Astrocyte of the spinal cord (primary cell): ENCODE data around the gene VSIG10L.

Experiments
- DNase-seq: peaks from one replicate; pipeline ENCODE4 v3.0.0; 2011; ENCODE audit warnings: low read depth, low spot score
- H3K4me3 ChIP-seq: 2 replicates; pipeline ENCODE4 v1.5.1; 2011; ENCODE audit warnings: low read depth, mild to moderate bottlenecking, low read length, moderate library complexity
- CTCF ChIP-seq: IDR thresholded peaks from 2 replicates; pipeline ENCODE4 v1.5.1; 2012; ENCODE audit warnings: low read depth, mild to moderate bottlenecking, low read length, inconsistent platforms
- in situ Hi-C: cut with HindIII; loops from 2 replicates; pipeline ENCODE4 v1.10.0; 2017; ENCODE audit warnings: low sequenced_read_pairs

Gene VSIG10L

DNA sequence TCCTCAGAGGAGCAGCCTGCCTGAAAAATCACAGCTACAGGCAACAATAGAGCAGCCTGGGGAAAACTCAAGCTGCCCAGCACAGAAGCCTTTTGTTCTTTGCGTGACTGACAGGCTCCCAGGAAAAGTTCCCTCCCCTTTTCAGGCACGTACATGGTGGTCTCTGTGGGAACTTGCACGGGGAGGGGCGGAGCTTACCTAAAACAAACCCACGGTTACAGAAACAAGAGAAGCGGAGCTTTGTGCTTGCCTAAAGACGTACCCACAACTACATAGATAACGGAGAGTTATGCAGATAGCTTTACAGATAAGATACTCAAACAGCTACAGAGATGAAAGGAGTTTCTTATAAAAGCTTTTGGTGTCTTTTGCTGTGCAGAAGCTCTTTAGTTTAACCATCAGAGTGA, 12.8 kb upstream of the VSIG10L start:
- DNase-seq = peak; percentile 17
- in situ Hi-C loops = no loop called here
- TF ChIP-seq CTCF = no peak
- H3K4me3 ChIP-seq = no peak overlapping the region

DNA sequence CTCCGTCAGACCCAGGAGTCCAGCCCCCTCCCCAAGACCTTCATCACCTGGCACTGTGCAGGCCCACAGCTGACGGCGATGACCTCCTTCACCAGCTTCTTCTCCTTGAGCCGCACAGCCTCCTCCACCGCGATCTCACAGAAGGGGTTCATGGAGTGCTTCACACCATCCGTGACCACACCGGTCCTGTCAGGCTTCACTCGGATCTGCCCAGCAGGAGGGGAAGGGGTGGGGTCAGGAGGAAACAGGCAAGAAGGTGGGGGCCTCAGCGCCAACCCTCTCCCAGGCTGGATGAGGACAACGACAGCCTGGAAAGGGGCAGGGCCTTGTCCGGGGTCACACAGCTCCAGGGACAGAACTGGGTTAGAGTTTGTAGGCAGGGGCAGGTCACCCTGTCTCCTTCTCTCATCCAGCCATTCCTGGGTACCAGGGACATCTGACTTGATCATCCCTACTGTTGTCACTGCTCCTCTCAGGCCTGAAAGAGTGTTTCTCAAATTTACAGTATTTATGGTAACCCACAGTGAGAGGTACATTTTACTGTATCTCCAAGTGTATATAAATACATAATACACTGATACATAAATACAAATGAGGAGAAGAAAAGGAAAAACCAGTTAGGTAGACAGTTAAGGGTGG, 12.3 kb upstream of the VSIG10L start:
- H3K4me3 ChIP-seq = no peak overlapping the region
- in situ Hi-C loops = no loop called here
- no peak for TF ChIP-seq CTCF
- no peak for DNase-seq

- in situ Hi-C loops = no loop called here
- DNase-seq = no peak
- no peak for TF ChIP-seq CTCF
- no peak overlapping the region for H3K4me3 ChIP-seq
These were observed 10.9 kb upstream of the VSIG10L start for GRCh38 chr19:51352783-51353360.

GRCh38 chr19:51351266-51351990, 9.5 kb upstream of the VSIG10L start:
- no peak for DNase-seq
- in situ Hi-C loops = no loop called here
- no peak overlapping the region for H3K4me3 ChIP-seq
- no peak for TF ChIP-seq CTCF

DNA sequence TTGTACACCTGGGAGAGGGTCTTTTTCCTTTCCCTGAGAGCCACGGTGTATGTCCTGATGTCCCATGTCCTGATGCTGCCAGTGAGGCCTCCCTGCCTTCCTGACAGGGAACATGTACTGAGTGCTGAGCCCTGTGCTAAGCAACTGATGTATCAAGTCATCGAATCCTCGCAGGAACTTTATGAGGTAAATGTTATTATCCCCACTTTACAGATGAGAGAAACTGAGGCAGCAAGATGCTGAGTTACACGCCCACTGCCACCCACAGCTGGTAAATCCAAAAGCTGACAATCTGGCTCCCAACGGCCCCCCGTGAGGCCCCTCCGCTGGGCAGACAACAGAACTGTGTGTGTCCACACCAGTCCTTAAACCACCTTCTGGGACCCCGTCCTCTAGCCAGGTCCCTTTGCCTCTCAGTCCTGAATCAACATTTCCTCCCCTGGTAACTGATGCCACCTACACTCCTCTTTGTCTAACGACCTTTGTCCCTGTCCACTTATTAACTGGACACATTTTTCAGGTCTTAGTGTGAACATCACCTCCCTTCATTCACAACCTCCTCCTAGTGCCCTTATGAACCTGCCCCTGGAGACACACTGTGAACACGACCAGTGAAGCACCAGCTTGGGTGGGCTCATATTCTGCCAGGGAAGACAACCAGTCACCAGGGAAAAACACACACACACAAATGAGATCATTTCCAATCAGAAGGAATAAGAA, 5.4 kb upstream of the VSIG10L start:
- no peak for DNase-seq
- TF ChIP-seq CTCF = no peak
- in situ Hi-C loops = no loop called here
- no peak overlapping the region for H3K4me3 ChIP-seq

DNA sequence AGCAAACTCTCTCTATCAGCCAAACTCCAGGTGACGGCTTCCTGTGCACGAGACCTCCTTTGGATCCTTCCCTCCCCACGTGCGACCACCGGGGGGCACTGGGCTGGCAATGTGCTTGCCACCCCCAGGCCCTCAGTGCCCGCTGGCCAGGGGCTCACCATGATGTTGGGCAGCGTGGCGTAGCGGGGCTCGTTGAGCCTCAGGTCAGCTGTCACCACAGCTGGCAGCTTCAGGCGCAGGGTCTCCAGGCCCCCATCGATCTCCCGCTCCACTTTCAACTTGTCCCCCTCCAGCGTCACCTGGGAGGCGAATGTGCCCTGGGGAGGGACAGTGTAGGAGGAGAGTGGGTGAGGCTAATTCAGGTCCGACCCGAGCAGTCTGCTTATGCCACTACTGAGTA, 4.8 kb upstream of the VSIG10L start:
- in situ Hi-C loops = no loop called here
- no peak overlapping the region for H3K4me3 ChIP-seq
- no peak for TF ChIP-seq CTCF
- no peak for DNase-seq
